Measurements from ENCODE around the gene BBS1. TPM values are rescaled to one million over a fixed set of nuclear protein-coding genes. Genes with fewer than 3 reads are reported as not detected.

BBS1 gene
- total RNA-seq, 1 experiment from 2014 or later: 29.8 TPM

DNA sequence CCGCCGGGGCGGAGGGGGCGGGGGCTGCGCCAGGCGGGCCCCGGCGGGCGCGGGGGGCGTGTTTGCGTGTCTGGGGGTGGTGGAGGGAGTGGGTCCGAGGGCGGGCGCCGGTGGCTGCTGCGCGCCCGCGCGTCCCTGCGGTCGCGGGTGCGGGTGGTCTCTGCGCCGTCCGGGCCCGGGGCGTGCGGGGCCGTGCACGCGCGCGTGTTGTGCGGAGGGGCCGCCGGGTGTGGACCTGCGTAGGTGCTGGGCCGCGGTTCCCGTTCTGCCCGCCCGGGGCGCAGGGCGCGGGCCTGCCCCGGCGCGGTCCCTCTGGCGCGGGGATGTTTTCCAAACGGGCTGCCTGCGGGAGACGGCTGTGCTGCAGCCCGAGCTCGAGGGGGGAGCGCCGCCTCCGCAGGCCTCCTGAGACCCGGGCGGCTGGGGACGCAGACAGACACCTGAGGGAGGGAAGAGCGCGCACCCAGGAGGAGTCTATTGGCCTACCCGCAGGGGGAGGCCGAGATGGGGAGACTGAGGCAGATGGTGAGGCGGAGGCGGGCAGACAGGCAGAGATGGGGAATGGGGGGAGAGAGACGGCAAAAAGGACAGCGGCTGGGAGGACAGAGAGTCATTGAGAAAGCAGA lies 43.3 kb upstream of the BBS1 start (continued):
- TF ChIP-seq RAD21 (IDR thresholded peaks at IDR 0.05; ENCODE audit: low read depth) (no peak), FOSL1 (IDR thresholded peaks at IDR 0.05; ENCODE audit: low read depth) (no peak), SP1 (IDR thresholded peaks at IDR 0.05; ENCODE audit: low read depth) (no peak), ELF1 (IDR thresholded peaks at IDR 0.05; ENCODE audit: borderline replicate concordance, low read depth) (no peak), POLR2A (IDR thresholded peaks at IDR 0.05; ENCODE audit: borderline replicate concordance, extremely low read depth, insufficient read depth, insufficient read length) (no peak), POLR2AphosphoS5 (IDR thresholded peaks at IDR 0.05; ENCODE audit: low read depth, low read length) (no peak)

DNA sequence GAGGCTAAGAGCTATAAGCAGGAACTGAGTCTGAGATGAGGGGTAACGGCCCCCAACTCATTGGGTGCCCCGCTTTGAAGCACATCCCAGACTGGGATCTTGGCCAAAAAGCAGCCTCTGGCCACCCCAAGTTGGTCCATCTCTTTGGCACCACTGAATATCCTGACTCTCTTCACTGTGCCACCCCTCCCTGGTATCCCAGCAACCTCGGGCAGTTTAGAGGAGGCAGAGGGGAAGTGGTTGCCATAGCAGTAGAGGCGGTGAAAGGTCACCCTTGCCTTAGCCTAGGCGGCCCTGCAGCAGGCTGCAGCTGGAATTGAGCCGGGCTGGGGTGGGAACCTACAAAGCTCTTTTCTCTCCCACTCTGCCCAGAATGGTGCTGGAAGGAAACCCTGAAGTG lies 42.7 kb upstream of the BBS1 start:
- H2AFZ ChIP-seq (ENCODE audit: low read depth, low read length, poor library complexity, severe bottlenecking): no peak overlapping the region
- intact Hi-C loops (cut with micrococcal nuclease): no loop called here
- peak overlapping the region; percentile 71 to 95 for H3K4me3 ChIP-seq (replicated peaks in 1 of 2; ENCODE audit: low read depth in 1 of 2, low read length in 2 of 2)
- DNase-seq (ENCODE audit: low read depth, low spot score) (no peak), ATAC-seq (no peak)
- BruUV-seq (replicated peaks): TSS peak; percentile 58
- H3K27me3 ChIP-seq (ENCODE audit: insufficient read depth, low read length): no peaks in the 10 kb centered on the region
- peaks cover 5 to 6% of the 10 kb centered on the region in 2 experiments; a peak in 1 of 4 replicates for H3K9me3 ChIP-seq (ENCODE audit: control insufficient read depth in 1 of 2, insufficient read depth in 1 of 2, low read depth in 1 of 2, low read length in 2 of 2)
- no peaks in the 10 kb centered on the region for H3K9me2 ChIP-seq (ENCODE audit: insufficient read depth)
- RAD21 ChIA-PET (ENCODE audit: low non-redundant PET in 1 of 2, low total read pairs in 2 of 2, uncharacterized antibody in 2 of 2, unreplicated experiment in 2 of 2): no interaction called here
- peak overlapping the region; percentile 93 for H3K4me2 ChIP-seq (ENCODE audit: low read length)
- peak overlapping the region; percentile 83 for H3K9ac ChIP-seq (ENCODE audit: low read length)
- H4K20me1 ChIP-seq (ENCODE audit: insufficient read depth): no peaks in the 10 kb centered on the region
- peaks cover 8% of the 10 kb centered on the region; the same call in 1 of the 2 replicates for H3K79me2 ChIP-seq (ENCODE audit: insufficient read depth, low read length)
- TF ChIP-seq YY1 (IDR thresholded peaks at IDR 0.05; ENCODE audit: extremely low read depth, insufficient replicate concordance, low read depth, low read length) (no peak), SIN3A (IDR thresholded peaks at IDR 0.05; ENCODE audit: low read depth) (no peak), EZH2 (IDR thresholded peaks at IDR 0.05) (no peak), POLR2A (IDR thresholded peaks at IDR 0.05; ENCODE audit: borderline replicate concordance, extremely low read depth, insufficient read depth, insufficient read length) (no peak), SRF (IDR thresholded peaks at IDR 0.05; ENCODE audit: low read depth) (no peak), ZBTB33 (IDR thresholded peaks at IDR 0.05; ENCODE audit: extremely low read depth, insufficient replicate concordance, low read length) (no peak), REST (IDR thresholded peaks at IDR 0.05; ENCODE audit: low read depth) (no peak), JUND (IDR thresholded peaks at IDR 0.05) (no peak), CEBPB (IDR thresholded peaks at IDR 0.05; ENCODE audit: low read depth) (no peak), POLR2AphosphoS5 (IDR thresholded peaks at IDR 0.05; ENCODE audit: low read depth, low read length) (no peak), CBX3 (IDR thresholded peaks at IDR 0.05; ENCODE audit: low read depth) (no peak)
- CTCF ChIA-PET: interaction anchor here (2.0 kb wide), 1 partner anchor 12 kb away, joined by 13 read pairs; the partner anchor contains the start of gene DPP3
- peaks cover 8 to 19% of the 10 kb centered on the region in 2 experiments for H3K4me1 ChIP-seq (ENCODE audit: control insufficient read depth in 1 of 2, insufficient read depth in 2 of 2, low read length in 2 of 2)
- H3K27ac ChIP-seq (ENCODE audit: low read depth, low read length): peak overlapping the region; percentile 70; the same call in 1 of the 2 replicates
- POLR2A ChIA-PET: interaction anchor here (3.3 kb wide), 1 partner anchor 11 kb away, joined by 17 read pairs; the partner anchor contains the start of gene DPP3
- peaks cover 3 to 7% of the 10 kb centered on the region in 2 experiments; a peak in 2 of 4 replicates for H3K36me3 ChIP-seq (ENCODE audit: control insufficient read depth in 1 of 2, insufficient read depth in 2 of 2, low read length in 2 of 2)
